Type B pancreatic cell (in vitro differentiated cells): ENCODE results near the gene FAM222B. TPM values are rescaled to one million over a fixed set of nuclear protein-coding genes. Genes with fewer than 3 reads are reported as not detected.
A peak's percentile ranks its signal among the peaks of the same experiment; 100 is the strongest.

ENCODE experiments used
- DNase-seq: peaks from one replicate; pipeline ENCODE4 v3.0.0; 2021; ENCODE audit warnings: mixed read lengths; ENCODE audit not compliant: unreplicated experiment; ENCODE audit errors: extremely low spot score
- H3K27ac Mint-ChIP-seq: 2 replicates; pipeline ENCODE4 v1.8.0; 2021; ENCODE audit warnings: mild to moderate bottlenecking, mixed read lengths
- H3K27me3 Mint-ChIP-seq: 2 replicates; pipeline ENCODE4 v1.8.0; 2021; ENCODE audit warnings: mixed read lengths
- H3K36me3 Mint-ChIP-seq: 2 replicates; pipeline ENCODE4 v1.8.0; 2021; ENCODE audit warnings: mixed read lengths
- H3K4me1 Mint-ChIP-seq: one replicate; pipeline ENCODE4 v1.8.0; 2021; ENCODE audit warnings: mixed read lengths; ENCODE audit not compliant: unreplicated experiment
- H3K4me3 Mint-ChIP-seq: 2 replicates; pipeline ENCODE4 v1.8.0; 2021; ENCODE audit warnings: mild to moderate bottlenecking, mixed read lengths
- H3K9me3 Mint-ChIP-seq: 2 replicates; pipeline ENCODE4 v1.8.0; 2021; ENCODE audit warnings: mixed read lengths
- CTCF ChIP-seq: fragments of 200-600 bp; sonication (generic); conservative IDR thresholded peaks from 2 replicates; pipeline ENCODE4 v1.5.0; 2021; ENCODE audit warnings: antibody characterized with exemption, mild to moderate bottlenecking
- total RNA-seq: library from RNA; stranded (reverse); gene quantifications from 2 replicates; pipeline ENCODE4 v1.2.1, GENCODE V29; 2021; ENCODE audit warnings: low replicate concordance

The FAM222B gene
- total RNA-seq, 1 donor from 2014 or later, result 28.7 TPM

GRCh38 chr17:28747051-28747691 lies 95.4 kb downstream of the FAM222B start:
- H3K27me3 Mint-ChIP-seq, result no peaks in the 10 kb centered on the region
- H3K4me3 Mint-ChIP-seq, result peak overlapping the region; percentile 95
- H3K27ac Mint-ChIP-seq, result peak overlapping the region; percentile 98
- no peaks in the 10 kb centered on the region for H3K9me3 Mint-ChIP-seq
- no peak for TF ChIP-seq CTCF
- no peak for DNase-seq
- H3K4me1 Mint-ChIP-seq, result peaks cover 6% of the 10 kb centered on the region
- peaks cover 10% of the 10 kb centered on the region for H3K36me3 Mint-ChIP-seq

- TF ChIP-seq CTCF, result no peak
- H3K27ac Mint-ChIP-seq, result peak overlapping the region; percentile 98
- H3K36me3 Mint-ChIP-seq, result peaks cover 9% of the 10 kb centered on the region
- H3K27me3 Mint-ChIP-seq, result no peaks in the 10 kb centered on the region
- no peaks in the 10 kb centered on the region for H3K9me3 Mint-ChIP-seq
- no peak for DNase-seq
- H3K4me3 Mint-ChIP-seq, result peak overlapping the region; percentile 95
- peaks cover 6% of the 10 kb centered on the region for H3K4me1 Mint-ChIP-seq
Measured at GRCh38 chr17:28746611-28747050, 96.0 kb downstream of the FAM222B start.

GRCh38 chr17:28745786-28746411 lies 96.7 kb downstream of the FAM222B start:
- no peaks in the 10 kb centered on the region for H3K9me3 Mint-ChIP-seq
- no peak for TF ChIP-seq CTCF
- peaks cover 6% of the 10 kb centered on the region for H3K4me1 Mint-ChIP-seq
- H3K27ac Mint-ChIP-seq, result peak overlapping the region; percentile 98
- peaks cover 9% of the 10 kb centered on the region for H3K36me3 Mint-ChIP-seq
- H3K27me3 Mint-ChIP-seq, result no peaks in the 10 kb centered on the region
- peak overlapping the region; percentile 95 for H3K4me3 Mint-ChIP-seq
- DNase-seq, result no peak

DNA sequence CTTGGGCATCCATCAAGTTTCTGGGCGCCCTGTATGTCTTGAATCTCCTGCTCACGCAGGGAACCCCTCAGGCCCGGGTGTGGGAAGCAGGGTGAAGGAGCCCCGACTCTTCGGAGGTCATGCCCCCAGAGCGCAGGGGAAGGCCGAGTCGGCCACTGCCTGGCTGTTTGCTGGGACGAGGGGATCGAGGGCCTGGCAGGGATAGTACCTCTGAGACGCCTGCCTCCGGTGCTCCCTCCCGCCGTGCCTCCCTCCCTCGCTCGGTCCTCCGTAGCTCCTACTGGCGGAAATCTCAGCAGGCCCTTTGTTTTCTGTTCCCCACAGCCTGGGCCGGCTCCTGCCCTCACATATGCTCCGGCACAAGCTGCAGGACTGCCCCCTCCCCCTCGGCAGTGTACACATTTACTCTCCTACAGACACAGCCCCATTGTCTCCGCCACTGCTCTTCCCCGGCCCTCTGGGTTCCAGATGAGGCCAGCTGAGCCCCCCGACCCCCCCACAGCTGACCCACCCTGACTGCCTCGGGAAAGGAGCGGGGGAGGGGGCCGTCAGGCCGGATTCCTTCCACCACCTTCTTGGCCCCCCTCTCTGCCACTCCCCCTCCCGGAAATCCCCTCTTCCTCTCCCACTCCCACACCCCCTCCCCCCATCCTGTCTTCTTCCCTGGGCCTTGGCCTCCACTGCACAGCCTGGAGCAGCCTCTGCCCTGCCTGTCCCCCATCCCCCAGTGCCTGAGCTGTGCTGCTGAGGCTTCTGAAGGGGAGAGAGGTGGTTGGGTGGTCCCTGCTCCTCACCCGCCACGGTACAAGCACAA lies 97.4 kb downstream of the FAM222B start:
- peak overlapping the region; percentile 95 for H3K4me3 Mint-ChIP-seq
- H3K27ac Mint-ChIP-seq, result peak overlapping the region; percentile 98
- H3K9me3 Mint-ChIP-seq, result no peaks in the 10 kb centered on the region
- H3K36me3 Mint-ChIP-seq, result peaks cover 3% of the 10 kb centered on the region
- H3K27me3 Mint-ChIP-seq, result no peaks in the 10 kb centered on the region
- peak; percentile 80 for DNase-seq
- no peak for TF ChIP-seq CTCF
- H3K4me1 Mint-ChIP-seq, result peaks cover 4% of the 10 kb centered on the region

DNA sequence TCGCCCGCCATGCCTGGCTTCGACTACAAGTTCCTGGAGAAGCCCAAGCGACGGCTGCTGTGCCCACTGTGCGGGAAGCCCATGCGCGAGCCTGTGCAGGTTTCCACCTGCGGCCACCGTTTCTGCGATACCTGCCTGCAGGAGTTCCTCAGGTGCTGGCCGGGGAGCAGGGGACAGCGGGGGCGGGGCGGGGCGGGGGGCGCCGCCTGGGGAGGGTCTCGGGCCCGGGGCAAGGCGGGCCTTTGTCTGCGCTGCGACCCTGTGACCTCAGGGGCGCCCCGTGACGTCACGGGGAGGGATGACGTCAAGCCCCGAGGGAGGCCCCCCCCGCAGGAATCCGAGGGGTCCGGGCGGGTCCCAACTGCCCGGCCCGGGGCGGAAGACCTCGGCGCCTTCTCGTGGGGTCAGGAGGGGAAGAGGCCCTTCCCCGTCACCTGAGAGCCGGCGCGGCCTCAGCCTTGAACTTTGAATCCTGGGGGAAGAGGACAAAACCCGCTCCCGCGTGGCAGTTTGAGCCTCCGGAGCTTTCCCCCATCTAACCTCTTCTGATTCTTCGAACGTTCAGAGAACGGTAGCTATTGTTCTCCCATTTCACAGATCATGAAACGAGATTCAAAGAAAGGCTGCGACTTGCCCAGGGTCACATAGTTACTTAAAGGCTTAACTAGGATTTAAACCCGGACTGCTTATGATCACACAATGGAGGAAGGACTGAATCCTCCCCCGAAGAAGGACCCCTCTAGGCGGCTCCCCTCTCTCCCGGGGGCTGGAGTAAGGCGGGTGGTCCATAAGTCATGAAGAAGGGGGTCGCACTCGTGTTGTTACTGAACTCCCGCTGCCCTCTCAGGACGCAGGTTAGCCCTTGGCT lies 98.3 kb downstream of the FAM222B start:
- peak overlapping the region; percentile 95 for H3K4me3 Mint-ChIP-seq
- DNase-seq, result peak; percentile 89
- H3K27ac Mint-ChIP-seq, result peak overlapping the region; percentile 98
- H3K27me3 Mint-ChIP-seq, result no peaks in the 10 kb centered on the region
- H3K36me3 Mint-ChIP-seq, result peaks cover 4% of the 10 kb centered on the region
- no peaks in the 10 kb centered on the region for H3K9me3 Mint-ChIP-seq
- TF ChIP-seq CTCF, result no peak
- no peaks in the 10 kb centered on the region for H3K4me1 Mint-ChIP-seq
